ENCODE data around the gene LRP5. TPM values are rescaled to one million over a fixed set of nuclear protein-coding genes. Genes with fewer than 3 reads are reported as not detected.

LRP5 gene
- total and polyA plus RNA-seq, 10 donors, result 3.9 to 21.8 (median 14.1) TPM

GRCh38 chr11:68392822-68393221 lies 80.4 kb downstream of the LRP5 start:
- TF ChIP-seq POLR2AphosphoS5 (IDR thresholded peaks at IDR 0.05) (no peak), POLR2A (IDR thresholded peaks at IDR 0.05) (no peak), CTCF (IDR thresholded peaks at IDR 0.05 in 8 of 11, conservative IDR thresholded peaks at IDR 0.05 in 3 of 11) (no peak)
- Histone ChIP-seq H3K27me3 (replicated peaks in 1 of 7) (peaks cover 0 to 5% (median 0%) of the 10 kb centered on the region in 7 donors), H3K27ac (no peak overlapping the region), H3K9me3 (no peaks in the 10 kb centered on the region), H3K4me3 (no peak overlapping the region), H3K36me3 (peaks cover 0 to 5% (median 0%) of the 10 kb centered on the region in 6 donors), H3K4me1 (no peaks in the 10 kb centered on the region)
- WGBS, 5 donors, result 92 to 98% (median 93%) methylated on average over 7 of the region's 7 CpGs
- intact Hi-C loops (cut with DNase I; ENCODE audit: low total_unique reads), result no loop called here
- no peak for DNase-seq

DNA sequence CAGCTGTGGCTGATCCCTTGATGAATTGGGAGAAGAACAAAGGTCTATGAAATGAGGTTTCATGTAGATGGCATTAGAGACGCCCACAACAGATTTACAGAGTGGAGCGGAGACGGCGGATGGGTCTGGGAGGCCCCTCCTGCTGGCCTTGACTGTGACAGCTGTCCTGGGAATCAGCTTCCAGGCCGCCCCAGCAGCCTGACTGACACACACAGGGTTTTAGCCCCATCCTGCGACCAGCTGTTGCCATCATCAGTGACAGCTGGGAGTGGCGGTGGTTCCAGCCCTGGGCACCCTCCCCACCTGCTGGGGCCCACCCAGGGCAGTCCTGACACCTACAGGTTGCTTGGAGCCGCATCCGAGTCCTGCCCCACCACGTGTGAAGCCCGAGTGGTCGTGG lies 84.1 kb downstream of the LRP5 start:
- Histone ChIP-seq H3K9me3 (no peaks in the 10 kb centered on the region), H3K27me3 (replicated peaks in 1 of 7) (peaks cover 0 to 5% (median 0%) of the 10 kb centered on the region in 7 donors), H3K36me3 (no peaks in the 10 kb centered on the region), H3K4me1 (peaks cover 0 to 22% (median 4%) of the 10 kb centered on the region in 6 donors), H3K4me3 (no peak overlapping the region), H3K27ac (no peak overlapping the region)
- intact Hi-C loops (cut with DNase I; ENCODE audit: low total_unique reads), result no loop called here
- no peak for DNase-seq
- TF ChIP-seq POLR2AphosphoS5 (IDR thresholded peaks at IDR 0.05) (no peak), POLR2A (IDR thresholded peaks at IDR 0.05) (no peak), CTCF (IDR thresholded peaks at IDR 0.05 in 8 of 11, conservative IDR thresholded peaks at IDR 0.05 in 3 of 11) (no peak)
- 78 to 86% (median 82%) methylated on average over 10 to 12 of the region's 12 CpGs for WGBS, 5 donors

DNA sequence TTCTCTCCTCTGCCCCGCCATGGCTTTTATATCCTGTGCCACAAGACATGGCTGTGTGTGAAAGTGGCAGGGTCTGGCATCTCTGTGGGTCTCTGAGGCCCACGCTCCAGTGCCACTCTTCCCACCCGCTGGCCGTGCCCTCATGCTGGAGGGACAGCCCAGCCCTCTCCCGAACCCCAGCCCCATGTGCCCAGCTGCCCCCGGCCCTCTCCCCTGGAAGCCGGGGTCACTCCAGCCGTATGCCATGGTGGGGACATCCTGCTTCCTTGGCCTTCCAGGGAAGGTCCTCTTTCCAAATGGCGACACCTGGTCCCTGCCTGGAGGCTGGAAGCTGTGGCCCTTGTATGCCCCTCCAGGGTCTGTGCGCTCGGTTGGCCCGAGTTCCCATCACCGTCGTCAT lies 84.9 kb downstream of the LRP5 start:
- TF ChIP-seq POLR2A (IDR thresholded peaks at IDR 0.05) (no peak), CTCF (IDR thresholded peaks at IDR 0.05 in 8 of 11, conservative IDR thresholded peaks at IDR 0.05 in 3 of 11) (no peak), POLR2AphosphoS5 (IDR thresholded peaks at IDR 0.05) (no peak)
- no peak overlapping the region for H3K27ac ChIP-seq
- H3K9me3 ChIP-seq, result no peaks in the 10 kb centered on the region
- H3K27me3 ChIP-seq (replicated peaks in 1 of 7), result peaks cover 0 to 5% (median 0%) of the 10 kb centered on the region in 7 donors
- H3K36me3 ChIP-seq, result peaks cover 0 to 2% (median 0%) of the 10 kb centered on the region in 6 donors
- peaks cover 0 to 22% (median 4%) of the 10 kb centered on the region in 6 donors for H3K4me1 ChIP-seq
- H3K4me3 ChIP-seq, result no peak overlapping the region
- 89 to 98% (median 92%) methylated on average over 13 to 14 of the region's 14 CpGs for WGBS, 5 donors
- DNase-seq, result peak; percentile 59
- intact Hi-C loops (cut with DNase I; ENCODE audit: low total_unique reads), result no loop called here

DNA sequence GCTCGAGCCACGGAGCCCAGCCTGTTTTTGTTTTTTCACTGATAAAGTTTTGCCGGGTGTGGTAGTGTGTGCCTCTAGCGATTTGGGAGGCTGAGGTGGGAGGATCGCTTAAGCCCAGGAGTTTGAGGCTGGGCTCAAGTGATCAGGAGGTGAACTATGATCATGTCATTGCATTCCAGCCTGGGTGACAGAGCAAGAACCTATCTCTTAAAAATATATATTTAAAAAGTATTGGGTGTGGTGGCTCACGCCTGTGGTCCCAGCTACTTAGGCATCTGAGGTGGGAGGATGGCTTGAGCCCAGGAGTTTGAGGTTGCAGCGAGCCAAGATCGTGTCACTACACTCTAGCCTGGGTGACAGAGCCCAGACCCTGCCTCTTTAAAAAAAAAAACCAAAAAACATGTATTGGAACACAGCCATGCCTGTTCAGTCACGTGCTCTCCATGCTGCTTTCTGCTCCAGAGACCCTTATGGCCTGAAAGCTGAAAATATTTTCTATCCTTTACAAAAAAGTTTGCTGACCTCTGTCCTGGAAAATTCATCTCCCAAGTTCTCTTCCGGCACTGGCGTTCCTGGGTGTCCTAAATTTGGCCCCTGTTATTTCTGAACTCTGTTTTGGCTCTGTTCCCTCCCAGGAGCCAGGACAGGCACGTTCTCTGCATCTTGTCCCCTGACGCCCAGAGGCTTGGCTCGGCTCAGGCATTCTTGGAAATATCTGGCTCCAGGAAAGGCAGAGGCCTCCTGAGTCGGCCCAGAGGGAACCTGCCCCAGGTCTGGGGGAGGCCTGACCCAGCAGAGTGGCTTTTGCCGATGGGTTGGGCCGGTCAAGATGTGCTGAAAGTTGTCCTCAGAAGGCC lies 86.8 kb downstream of the LRP5 start:
- TF ChIP-seq POLR2AphosphoS5 (IDR thresholded peaks at IDR 0.05), result peak in 2 of 3 donors; percentile 12 to 22
- TF ChIP-seq CTCF (IDR thresholded peaks at IDR 0.05 in 8 of 11, conservative IDR thresholded peaks at IDR 0.05 in 3 of 11), result no peak
- no peak for TF ChIP-seq POLR2A (IDR thresholded peaks at IDR 0.05)
- WGBS, 5 donors, result 71 to 83% (median 75%) methylated on average over 15 to 17 of the region's 17 CpGs
- Histone ChIP-seq H3K27me3 (replicated peaks in 1 of 7) (peaks cover 0 to 5% (median 0%) of the 10 kb centered on the region in 7 donors), H3K9me3 (no peaks in the 10 kb centered on the region), H3K27ac (peak overlapping the region in 7 of 8 donors; percentile 2 to 62 (median 51)), H3K4me1 (peaks cover 0 to 22% (median 4%) of the 10 kb centered on the region in 6 donors), H3K4me3 (no peak overlapping the region), H3K36me3 (peaks cover 0 to 19% (median 0%) of the 10 kb centered on the region in 6 donors)
- no peak for DNase-seq
- intact Hi-C loops (cut with DNase I; ENCODE audit: low total_unique reads), result no loop called here
